Cardiac septum (tissue), 1 donor: ENCODE measurements around the gene ROBO1. TPM values are rescaled to one million over a fixed set of nuclear protein-coding genes. Genes with fewer than 3 reads are reported as not detected.
"Not testable (repeated sequence)": the region's sequence is repeated elsewhere in the genome, so short reads cannot be mapped to it uniquely, and the experiment has no call there.

ENCODE experiments used
- DNase-seq: peaks from one replicate; pipeline ENCODE4 v3.0.0-alpha.2; 2020; ENCODE audit warnings: low spot score
- intact Hi-C: fragments of 100-400 bp; cut with DNase I; formaldehyde crosslinking; loops from one replicate; pipeline ENCODE4 v1.14.0; 2022
- total RNA-seq: library from RNA; stranded (reverse); fragmentation: NEBNext Ultra II Directional; extraction: Animal tissue kit (Norgen Biotek cat#: 25700); gene quantifications from one replicate; pipeline ENCODE4 v1.2.1, GENCODE V29; 2021
- donor health status: DM: no; HTN: no; CAD: no.

ROBO1 gene
- total RNA-seq, 1 donor from 2014 or later = 6.2 TPM

GRCh38 chr3:79211586-79212359 is 556.0 kb downstream of the ROBO1 start:
- intact Hi-C loops = no loop called here
- no peak for DNase-seq

- no peak for DNase-seq
- intact Hi-C loops = no loop called here
Observed at GRCh38 chr3:79204351-79204750, 563.4 kb downstream of the ROBO1 start.

DNA sequence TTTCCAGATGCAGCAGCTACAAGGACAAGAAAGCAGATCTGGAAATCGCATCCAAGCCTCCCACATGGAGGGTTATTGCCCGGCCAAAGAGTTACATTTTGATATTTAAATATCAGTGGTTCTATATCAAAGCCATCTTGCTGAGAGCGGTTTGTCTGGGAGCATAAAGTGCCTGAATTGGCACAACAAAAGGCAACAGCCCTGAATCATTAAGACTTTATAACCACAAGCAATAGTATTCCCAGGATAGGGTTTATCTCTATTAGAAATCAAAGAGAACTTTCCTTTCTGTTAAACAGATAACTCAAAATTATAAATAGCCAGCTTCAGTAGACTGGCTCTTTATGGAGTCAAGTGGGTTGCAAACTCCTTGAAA is 564.7 kb downstream of the ROBO1 start:
- intact Hi-C loops = no loop called here
- no peak for DNase-seq

DNA sequence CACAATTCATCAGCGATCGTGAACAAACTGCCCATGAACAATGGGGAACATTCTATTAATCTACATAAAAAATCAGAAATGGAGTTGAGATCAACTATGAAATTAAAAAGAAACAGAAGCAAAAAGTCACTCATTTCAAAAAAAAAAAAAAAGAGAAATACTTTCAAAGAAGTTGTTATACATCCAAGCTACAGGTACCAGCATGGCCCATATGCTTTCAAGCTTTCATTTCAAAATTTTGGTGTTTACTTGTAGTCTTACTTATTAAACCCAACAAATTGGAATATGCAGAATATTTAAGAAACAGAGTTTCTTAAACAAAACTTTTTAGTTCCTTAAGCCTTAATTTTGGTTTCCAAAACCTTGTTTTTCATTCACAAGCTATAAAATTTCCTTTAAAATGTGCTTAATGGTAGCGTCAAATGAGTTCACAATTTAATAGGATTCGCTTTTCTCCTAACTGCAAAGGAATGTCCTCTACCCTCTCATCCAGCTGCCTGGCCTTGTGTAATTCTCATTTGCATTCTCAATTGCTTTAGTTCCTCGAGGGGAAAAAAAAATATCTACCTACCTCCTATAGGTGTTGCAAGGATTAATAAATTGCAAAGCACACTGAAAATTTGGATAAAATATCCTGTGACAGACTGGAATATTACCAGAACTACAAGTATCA is 565.2 kb downstream of the ROBO1 start:
- intact Hi-C loops = no loop called here
- DNase-seq = no peak

GRCh38 chr3:79200456-79200855 is 567.3 kb downstream of the ROBO1 start:
- intact Hi-C loops = no loop called here
- no peak for DNase-seq

- intact Hi-C loops = no loop called here
- no peak for DNase-seq
Observed at GRCh38 chr3:79199966-79200365, 567.8 kb downstream of the ROBO1 start.

DNA sequence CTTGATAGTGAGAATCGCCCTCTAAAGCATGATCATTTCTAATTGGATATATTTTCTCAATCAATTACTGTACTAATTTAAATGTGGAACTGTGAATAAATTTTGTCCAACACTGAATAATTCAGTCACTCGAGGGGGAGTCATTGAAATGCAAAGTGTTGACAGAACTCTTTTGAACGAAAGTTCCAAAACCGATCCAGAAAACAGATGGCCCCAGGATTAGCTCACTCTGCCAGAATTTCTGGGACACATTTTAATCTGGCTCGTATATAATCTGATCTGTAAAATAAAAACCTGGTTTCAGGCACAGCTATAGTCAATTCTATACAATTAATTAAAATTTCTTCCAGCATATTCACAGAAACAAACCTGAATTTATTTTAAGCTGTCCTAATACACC is 580.4 kb downstream of the ROBO1 start:
- DNase-seq = no peak
- intact Hi-C loops = no loop called here

GRCh38 chr3:79184251-79184650 is 583.5 kb downstream of the ROBO1 start:
- no peak for DNase-seq
- intact Hi-C loops = no loop called here

DNA sequence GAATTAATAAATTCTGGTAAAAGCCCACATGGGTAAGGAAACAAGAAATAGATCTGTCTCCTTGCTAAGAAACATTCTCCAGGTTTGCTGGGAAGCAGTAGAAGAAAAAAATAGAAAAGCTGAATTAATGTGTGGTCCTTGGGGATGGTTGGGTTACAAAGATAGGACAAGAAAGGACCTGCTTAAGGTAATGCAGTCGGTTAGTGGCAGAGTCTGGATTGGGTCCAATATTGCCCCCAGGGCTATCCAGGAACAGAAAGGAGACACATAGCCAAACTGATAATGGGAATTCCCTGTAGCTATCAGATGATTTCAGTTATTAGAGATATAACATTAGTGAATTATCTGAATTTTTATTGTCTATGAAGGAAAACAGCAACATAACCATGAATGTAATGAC is 584.3 kb downstream of the ROBO1 start:
- no peak for DNase-seq
- intact Hi-C loops = no loop called here

GRCh38 chr3:79178471-79179180 is 589.2 kb downstream of the ROBO1 start:
- intact Hi-C loops = no loop called here

GRCh38 chr3:79175870-79176269 is 591.9 kb downstream of the ROBO1 start:
- intact Hi-C loops = no loop called here
- no peak for DNase-seq

More at GRCh38 chr3:79178471-79179180, 589.2 kb downstream of the ROBO1 start:
- no peak for DNase-seq

DNA sequence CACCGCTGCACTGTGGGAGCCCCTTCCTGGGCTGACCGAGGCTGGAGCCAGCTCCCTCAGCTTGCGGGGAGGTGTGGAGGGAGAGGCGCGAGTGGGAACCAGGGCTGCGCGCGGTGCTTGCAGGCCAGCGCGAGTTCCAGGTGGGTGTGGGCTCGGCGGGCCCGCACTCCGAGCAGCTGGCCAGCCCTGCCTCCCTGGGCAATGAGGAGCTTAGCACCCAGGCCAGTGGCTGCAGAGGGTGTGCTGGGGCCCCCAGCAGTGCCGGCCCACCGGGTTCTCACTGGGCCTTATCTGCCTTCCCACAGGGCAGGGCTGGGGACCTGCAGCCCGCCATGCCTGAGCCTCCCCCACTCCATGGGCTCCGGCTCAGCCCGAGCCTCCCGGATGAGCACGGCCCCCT is 594.5 kb downstream of the ROBO1 start:
- intact Hi-C loops, DNase-seq: not testable (repeated sequence)

DNA sequence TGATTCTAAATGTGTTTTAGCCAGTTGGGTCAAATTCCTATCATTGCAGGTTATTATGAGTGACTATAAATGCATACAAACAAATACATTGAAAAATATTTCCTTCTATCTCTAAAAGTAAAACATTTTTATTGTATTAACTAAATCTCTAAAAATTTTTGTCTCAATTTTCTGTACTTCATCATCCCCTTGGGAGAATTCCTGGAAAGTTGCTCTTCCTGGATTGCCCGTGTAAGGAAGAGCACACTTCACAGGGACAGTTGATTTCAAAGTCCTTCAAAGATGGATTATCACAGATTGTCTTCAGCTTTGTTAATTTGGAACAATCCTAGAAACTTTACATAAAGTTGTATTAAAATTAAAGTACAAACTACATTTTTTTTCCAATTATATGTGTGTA is 595.6 kb downstream of the ROBO1 start:
- intact Hi-C loops = no loop called here
- no peak for DNase-seq

- intact Hi-C loops = no loop called here
- DNase-seq = no peak
Observed at GRCh38 chr3:79170021-79170420, 597.8 kb downstream of the ROBO1 start.

GRCh38 chr3:79167651-79168416 is 600.0 kb downstream of the ROBO1 start:
- no peak for DNase-seq
- intact Hi-C loops = no loop called here

DNA sequence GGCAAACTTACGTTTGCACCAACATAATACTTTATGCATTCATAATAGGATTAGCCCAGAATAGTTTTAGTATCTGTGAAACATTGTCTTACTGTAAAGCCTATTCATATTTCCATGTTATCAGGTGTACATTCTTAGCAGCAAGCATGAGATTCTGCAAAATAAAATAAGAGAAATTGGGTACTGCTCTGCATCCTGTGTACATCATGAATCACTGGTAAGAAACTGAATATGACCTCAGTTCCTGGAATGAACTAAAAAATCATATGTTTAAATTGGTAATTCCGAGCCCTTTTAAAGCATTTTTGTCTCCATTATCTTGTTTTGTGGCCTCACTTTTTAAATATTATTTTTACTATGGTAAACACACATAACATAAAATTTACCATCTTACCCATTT is 605.1 kb downstream of the ROBO1 start:
- no peak for DNase-seq
- intact Hi-C loops = no loop called here

GRCh38 chr3:79161941-79162340 is 605.9 kb downstream of the ROBO1 start:
- DNase-seq = no peak
- intact Hi-C loops = no loop called here

DNA sequence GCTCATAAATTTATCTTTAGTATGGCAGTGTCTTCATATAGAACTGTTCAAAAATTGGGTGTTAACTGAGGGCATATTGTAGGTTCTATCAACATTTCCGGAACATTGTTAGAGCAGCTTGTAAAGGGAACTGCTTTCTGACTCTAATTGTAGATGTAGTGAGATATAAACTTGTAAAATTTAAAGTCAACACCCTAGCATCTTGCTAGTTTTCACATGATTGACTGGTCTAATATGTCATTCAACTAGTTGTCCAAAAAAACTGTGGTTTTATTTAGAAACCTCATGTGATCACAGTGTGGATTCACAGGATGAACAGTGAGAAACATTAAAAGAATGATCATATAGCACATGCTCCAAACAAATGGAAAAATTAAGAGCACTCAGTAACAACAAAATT is 607.4 kb downstream of the ROBO1 start:
- intact Hi-C loops = no loop called here
- no peak for DNase-seq

GRCh38 chr3:79159736-79160135 is 608.1 kb downstream of the ROBO1 start:
- DNase-seq = no peak
- intact Hi-C loops = no loop called here

GRCh38 chr3:79157191-79157590 is 610.6 kb downstream of the ROBO1 start:
- intact Hi-C loops = no loop called here
- no peak for DNase-seq
